Measurements from ENCODE around the gene KPNA1. TPM values are rescaled to one million over a fixed set of nuclear protein-coding genes. Genes with fewer than 3 reads are reported as not detected.

Gene KPNA1
- total RNA-seq, 1 donor from 2014 or later = 82.5 TPM

DNA sequence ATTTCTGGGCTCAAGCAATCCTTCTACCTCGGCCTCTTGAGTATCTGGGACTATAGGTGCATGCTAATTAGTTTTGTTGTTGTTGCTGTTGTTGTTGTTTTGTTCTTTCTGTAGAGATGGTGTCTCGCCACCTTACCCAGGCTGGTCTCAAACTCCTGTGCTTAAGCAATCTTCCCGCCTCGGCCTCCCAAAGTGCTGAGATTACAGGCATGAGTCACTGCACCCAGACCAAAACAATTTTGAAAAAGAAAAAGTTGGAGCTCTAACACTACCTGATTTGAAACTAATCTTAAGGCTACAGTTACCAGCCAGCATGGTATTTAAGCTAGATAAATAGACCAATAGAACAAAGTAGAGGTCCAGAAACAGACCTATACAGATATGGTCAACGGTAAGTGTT, 29.8 kb downstream of the KPNA1 start:
- Mint-ChIP-seq H3K27me3 (no peaks in the 10 kb centered on the region), H3K4me1 (ENCODE audit: low read depth) (peaks cover 3% of the 10 kb centered on the region), H3K4me3 (ENCODE audit: low read depth) (no peak overlapping the region), H3K36me3 (ENCODE audit: insufficient read depth) (peaks cover 5% of the 10 kb centered on the region), H3K9me3 (ENCODE audit: low read depth) (no peaks in the 10 kb centered on the region), H3K27ac (peak overlapping the region; percentile 84)
- DNase-seq (ENCODE audit: low spot score, unreplicated experiment) = no peak
- TF ChIP-seq, protein P1, sequence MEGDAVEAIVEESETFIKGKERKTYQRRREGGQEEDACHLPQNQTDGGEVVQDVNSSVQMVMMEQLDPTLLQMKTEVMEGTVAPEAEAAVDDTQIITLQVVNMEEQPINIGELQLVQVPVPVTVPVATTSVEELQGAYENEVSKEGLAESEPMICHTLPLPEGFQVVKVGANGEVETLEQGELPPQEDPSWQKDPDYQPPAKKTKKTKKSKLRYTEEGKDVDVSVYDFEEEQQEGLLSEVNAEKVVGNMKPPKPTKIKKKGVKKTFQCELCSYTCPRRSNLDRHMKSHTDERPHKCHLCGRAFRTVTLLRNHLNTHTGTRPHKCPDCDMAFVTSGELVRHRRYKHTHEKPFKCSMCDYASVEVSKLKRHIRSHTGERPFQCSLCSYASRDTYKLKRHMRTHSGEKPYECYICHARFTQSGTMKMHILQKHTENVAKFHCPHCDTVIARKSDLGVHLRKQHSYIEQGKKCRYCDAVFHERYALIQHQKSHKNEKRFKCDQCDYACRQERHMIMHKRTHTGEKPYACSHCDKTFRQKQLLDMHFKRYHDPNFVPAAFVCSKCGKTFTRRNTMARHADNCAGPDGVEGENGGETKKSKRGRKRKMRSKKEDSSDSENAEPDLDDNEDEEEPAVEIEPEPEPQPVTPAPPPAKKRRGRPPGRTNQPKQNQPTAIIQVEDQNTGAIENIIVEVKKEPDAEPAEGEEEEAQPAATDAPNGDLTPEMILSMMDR (IDR thresholded peaks at IDR 0.05; ENCODE audit: unreplicated experiment) = no peak

- peaks cover 8% of the 10 kb centered on the region for H3K36me3 Mint-ChIP-seq (ENCODE audit: insufficient read depth)
- no peak for DNase-seq (ENCODE audit: low spot score, unreplicated experiment)
- TF ChIP-seq, protein P1 (IDR thresholded peaks at IDR 0.05; ENCODE audit: unreplicated experiment) = no peak
- peaks cover 3% of the 10 kb centered on the region for H3K4me1 Mint-ChIP-seq (ENCODE audit: low read depth)
- no peak overlapping the region for H3K4me3 Mint-ChIP-seq (ENCODE audit: low read depth)
- peak overlapping the region; percentile 6 for H3K27ac Mint-ChIP-seq
- H3K27me3 Mint-ChIP-seq = no peaks in the 10 kb centered on the region
- no peaks in the 10 kb centered on the region for H3K9me3 Mint-ChIP-seq (ENCODE audit: low read depth)
These were observed 33.3 kb downstream of the KPNA1 start for GRCh38 chr3:122481390-122481789.

GRCh38 chr3:122476532-122476931, 38.2 kb downstream of the KPNA1 start:
- no peak for DNase-seq (ENCODE audit: low spot score, unreplicated experiment)
- peaks cover 10% of the 10 kb centered on the region for H3K9me3 Mint-ChIP-seq (ENCODE audit: low read depth)
- H3K4me3 Mint-ChIP-seq (ENCODE audit: low read depth) = no peak overlapping the region
- TF ChIP-seq, protein P1 (IDR thresholded peaks at IDR 0.05; ENCODE audit: unreplicated experiment) = no peak
- H3K27me3 Mint-ChIP-seq = no peaks in the 10 kb centered on the region
- H3K27ac Mint-ChIP-seq = no peak overlapping the region
- H3K4me1 Mint-ChIP-seq (ENCODE audit: low read depth) = peaks cover 12% of the 10 kb centered on the region
- peaks cover 22% of the 10 kb centered on the region for H3K36me3 Mint-ChIP-seq (ENCODE audit: insufficient read depth)

DNA sequence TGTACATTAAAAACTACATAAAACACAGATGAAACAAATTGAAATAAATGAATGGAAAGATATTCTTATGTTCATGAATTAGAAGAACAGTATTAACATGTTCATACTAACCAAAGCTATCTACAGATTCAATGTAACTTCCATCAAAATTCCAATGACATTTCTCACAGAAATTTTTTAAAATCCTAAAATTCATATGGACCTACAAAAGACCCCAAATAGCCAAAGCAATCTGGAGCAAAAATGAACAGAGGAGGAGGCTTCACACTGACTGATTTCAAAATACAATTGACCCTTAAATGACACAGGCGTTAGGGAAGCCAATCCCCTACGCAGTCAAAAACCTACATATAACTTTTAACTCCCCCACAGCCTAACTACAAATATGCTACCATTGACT, 39.4 kb downstream of the KPNA1 start:
- DNase-seq (ENCODE audit: low spot score, unreplicated experiment) = no peak
- H3K36me3 Mint-ChIP-seq (ENCODE audit: insufficient read depth) = peaks cover 22% of the 10 kb centered on the region
- TF ChIP-seq, protein P1 (IDR thresholded peaks at IDR 0.05; ENCODE audit: unreplicated experiment) = no peak
- H3K9me3 Mint-ChIP-seq (ENCODE audit: low read depth) = peaks cover 10% of the 10 kb centered on the region
- no peak overlapping the region for H3K4me3 Mint-ChIP-seq (ENCODE audit: low read depth)
- peaks cover 12% of the 10 kb centered on the region for H3K4me1 Mint-ChIP-seq (ENCODE audit: low read depth)
- H3K27me3 Mint-ChIP-seq = no peaks in the 10 kb centered on the region
- no peak overlapping the region for H3K27ac Mint-ChIP-seq

DNA sequence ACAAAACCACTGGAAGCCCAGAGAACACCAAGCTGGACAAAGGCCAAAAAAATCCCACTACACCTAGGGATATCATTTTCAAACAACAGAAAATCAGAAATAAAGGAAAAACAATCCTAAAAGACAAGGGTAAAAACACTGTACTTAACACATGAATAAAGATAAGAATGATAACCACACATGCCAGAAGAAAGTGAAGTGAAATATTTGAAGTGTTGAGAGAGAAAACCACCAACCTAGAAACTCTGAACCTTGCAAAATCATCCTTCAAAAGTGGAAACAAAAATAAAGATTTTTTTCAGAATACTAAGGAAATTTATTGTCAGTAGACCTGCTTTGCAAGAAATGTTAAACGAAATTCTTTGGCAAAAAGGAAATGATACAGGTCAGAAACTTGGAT, 45.1 kb downstream of the KPNA1 start:
- no peak for DNase-seq (ENCODE audit: low spot score, unreplicated experiment)
- H3K4me3 Mint-ChIP-seq (ENCODE audit: low read depth) = no peak overlapping the region

More for the DNA sequence above, 45.1 kb downstream of the KPNA1 start:
- H3K27ac Mint-ChIP-seq = peak overlapping the region; percentile 97
- TF ChIP-seq, protein P1 (IDR thresholded peaks at IDR 0.05; ENCODE audit: unreplicated experiment) = no peak
- H3K9me3 Mint-ChIP-seq (ENCODE audit: low read depth) = peaks cover 5% of the 10 kb centered on the region
- peaks cover 39% of the 10 kb centered on the region for H3K4me1 Mint-ChIP-seq (ENCODE audit: low read depth)
- H3K36me3 Mint-ChIP-seq (ENCODE audit: insufficient read depth) = peaks cover 21% of the 10 kb centered on the region
- no peaks in the 10 kb centered on the region for H3K27me3 Mint-ChIP-seq
